WI38 (cell line): ENCODE measurements around the gene ABCB1.

Source experiments
- H3K4me3 ChIP-seq: 2 replicates; pipeline ENCODE4 v1.5.1; 2011; ENCODE audit warnings: low read depth, mild to moderate bottlenecking, control low read depth, low read length
- CTCF ChIP-seq: IDR thresholded peaks from 2 replicates; pipeline ENCODE4 v1.5.1; 2012; ENCODE audit warnings: low read depth, mild to moderate bottlenecking, control low read depth, low read length

Gene ABCB1

GRCh38 chr7:87494454-87494853 lies 106.2 kb downstream of the ABCB1 start:
- H3K4me3 ChIP-seq = no peak overlapping the region
- TF ChIP-seq CTCF = no peak

GRCh38 chr7:87483131-87483530 lies 117.6 kb downstream of the ABCB1 start:
- no peak overlapping the region for H3K4me3 ChIP-seq
- no peak for TF ChIP-seq CTCF

GRCh38 chr7:87482115-87482514 lies 118.6 kb downstream of the ABCB1 start:
- no peak overlapping the region for H3K4me3 ChIP-seq
- TF ChIP-seq CTCF = no peak

- no peak overlapping the region for H3K4me3 ChIP-seq
- no peak for TF ChIP-seq CTCF
Observed at GRCh38 chr7:87480386-87480785, 120.3 kb downstream of the ABCB1 start.

- no peak overlapping the region for H3K4me3 ChIP-seq
- no peak for TF ChIP-seq CTCF
Observed at GRCh38 chr7:87479951-87480350, 120.7 kb downstream of the ABCB1 start.

GRCh38 chr7:87476179-87476557 lies 124.5 kb downstream of the ABCB1 start:
- no peak for TF ChIP-seq CTCF
- H3K4me3 ChIP-seq = peak overlapping the region; percentile 20

GRCh38 chr7:87475359-87476178 lies 125.1 kb downstream of the ABCB1 start, which contains the start of gene ABCB4:
TSS of gene ABCB4 (minus strand) at chr7:87475680. CDS start at chr7:87475465, 215 bp downstream.
- TF ChIP-seq CTCF = no peak
- peak within 1 kb of the TSS; percentile 45 for H3K4me3 ChIP-seq
